HG03442 (cell line): ENCODE data around the gene NKD1.

Source experiments
- ATAC-seq: cut with Tn5 transposase; IDR thresholded peaks from one replicate; pipeline ENCODE4 v1.9.1; 2021; ENCODE audit warnings: mild to moderate bottlenecking, moderate library complexity; ENCODE audit not compliant: unreplicated experiment

Gene NKD1

GRCh38 chr16:50598256-50598894 lies 50.2 kb downstream of the NKD1 start:
- ATAC-seq, result no peak

- ATAC-seq, result no peak
Measured at GRCh38 chr16:50598936-50599361, 50.8 kb downstream of the NKD1 start.

GRCh38 chr16:50599494-50599893 lies 51.3 kb downstream of the NKD1 start:
- ATAC-seq, result no peak

GRCh38 chr16:50600582-50601283 lies 52.5 kb downstream of the NKD1 start:
- no peak for ATAC-seq

DNA sequence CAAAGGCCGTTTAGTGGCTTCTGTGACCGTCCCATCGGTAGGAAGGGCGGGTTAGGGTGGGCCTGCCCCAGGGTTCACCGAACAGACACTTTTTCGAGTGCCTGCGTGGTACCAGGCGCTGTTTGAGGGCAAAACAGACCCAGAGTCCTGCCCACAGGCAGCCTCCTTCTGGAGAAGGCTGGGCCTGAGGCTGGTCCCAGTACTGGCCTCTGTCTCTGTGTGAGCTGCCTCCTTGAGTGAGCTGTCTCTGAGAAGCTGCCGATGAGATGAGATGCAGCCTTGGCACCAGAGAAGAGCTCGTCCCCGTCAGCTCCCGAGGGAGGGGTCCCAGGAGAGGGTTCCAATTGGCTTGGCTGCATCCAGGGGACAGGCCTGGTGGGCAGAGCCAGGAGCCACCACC lies 53.1 kb downstream of the NKD1 start:
- no peak for ATAC-seq

DNA sequence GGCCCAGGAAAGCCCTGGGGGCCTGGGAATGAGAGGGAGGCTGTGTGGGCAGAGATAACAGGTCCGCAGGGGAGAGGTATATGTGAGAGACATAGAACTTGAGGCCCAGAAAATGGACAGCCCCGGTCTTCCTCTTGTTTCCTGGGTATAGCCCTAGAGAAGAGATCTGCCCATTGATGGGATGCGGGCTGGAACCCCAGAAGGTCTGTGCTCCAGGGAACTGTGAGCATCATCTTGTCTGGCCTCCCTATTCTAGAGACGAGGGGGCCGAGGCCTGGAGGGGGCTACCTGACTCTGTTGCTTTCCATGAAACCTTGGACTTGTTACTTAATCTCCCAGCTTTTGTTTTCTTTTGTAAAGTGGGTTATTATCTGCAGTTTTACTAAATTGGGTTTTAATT lies 53.9 kb downstream of the NKD1 start:
- no peak for ATAC-seq

DNA sequence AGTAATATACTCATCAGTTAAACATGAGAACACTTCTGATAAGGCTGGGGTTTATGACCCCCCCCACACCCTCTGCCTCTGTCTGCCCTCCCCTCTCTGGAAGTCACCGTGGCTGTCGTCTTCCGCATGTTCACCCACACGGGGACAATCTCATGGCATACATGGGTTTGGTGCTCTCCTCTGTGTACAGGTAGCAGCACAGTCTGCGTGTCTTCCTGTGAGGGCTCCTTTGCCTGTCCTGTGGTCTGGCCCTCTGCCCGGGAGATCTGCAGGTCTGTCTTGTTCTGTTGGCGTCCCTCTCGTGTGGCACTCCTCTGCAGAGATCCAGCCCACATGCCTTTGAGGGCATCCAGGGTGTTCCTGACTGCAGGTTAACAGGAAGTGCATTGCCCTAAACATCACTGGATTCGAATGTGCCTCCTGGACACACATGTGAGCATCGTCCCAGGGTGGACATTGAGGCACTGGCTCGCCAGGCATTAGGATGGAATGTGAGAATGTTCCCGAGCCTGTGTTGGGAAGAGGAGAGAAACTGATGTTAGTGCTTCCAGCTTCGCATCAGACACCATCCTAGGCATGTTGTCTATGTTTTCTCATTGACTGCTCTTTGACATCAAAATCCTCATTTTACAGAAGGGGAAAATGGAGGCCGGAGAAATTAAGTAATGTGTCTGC lies 54.5 kb downstream of the NKD1 start:
- ATAC-seq, result no peak

DNA sequence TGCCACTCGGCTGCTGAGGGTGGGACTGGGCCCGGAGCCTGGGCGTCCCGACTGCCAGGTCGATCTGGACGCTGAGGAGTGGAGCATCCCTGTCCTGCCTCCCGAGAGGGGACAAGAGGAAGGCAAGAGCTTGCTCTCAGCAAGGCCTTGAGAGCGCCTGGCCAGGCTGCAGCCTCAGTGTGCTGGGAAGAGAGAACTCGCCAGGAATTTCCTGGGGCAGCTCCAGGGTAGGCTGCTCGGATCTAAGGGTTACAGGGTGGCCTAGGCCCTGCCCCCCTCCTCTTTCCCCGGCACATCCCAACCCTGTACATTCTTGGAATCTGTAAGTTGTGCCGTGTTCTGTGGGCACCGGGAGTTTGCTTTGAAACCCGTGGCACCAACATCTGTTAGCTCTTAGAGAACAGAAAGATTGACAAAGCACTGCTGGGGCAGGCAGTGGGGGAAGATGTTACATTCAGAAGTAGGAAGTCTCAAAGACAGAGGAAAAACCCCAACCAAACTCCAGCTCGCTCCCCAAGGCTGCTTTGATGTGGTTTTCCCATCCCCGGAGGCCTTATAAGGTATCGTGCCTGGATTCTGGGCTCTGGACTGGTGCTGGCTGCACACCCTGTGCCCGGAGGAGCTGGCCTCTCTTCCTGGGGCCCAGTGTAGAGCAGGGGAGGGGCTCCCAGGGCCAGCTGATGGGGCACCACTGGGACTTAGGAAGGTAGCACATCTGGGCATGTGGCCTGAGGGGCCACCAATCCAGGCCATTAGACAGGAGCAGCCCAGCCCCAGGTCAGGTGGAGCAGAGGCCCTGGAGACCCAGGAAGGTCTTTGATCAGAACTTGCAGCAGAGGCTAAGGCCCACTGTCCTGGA lies 55.2 kb downstream of the NKD1 start:
- no peak for ATAC-seq

- ATAC-seq, result no peak
Measured at GRCh38 chr16:50604065-50604418, 55.8 kb downstream of the NKD1 start.

DNA sequence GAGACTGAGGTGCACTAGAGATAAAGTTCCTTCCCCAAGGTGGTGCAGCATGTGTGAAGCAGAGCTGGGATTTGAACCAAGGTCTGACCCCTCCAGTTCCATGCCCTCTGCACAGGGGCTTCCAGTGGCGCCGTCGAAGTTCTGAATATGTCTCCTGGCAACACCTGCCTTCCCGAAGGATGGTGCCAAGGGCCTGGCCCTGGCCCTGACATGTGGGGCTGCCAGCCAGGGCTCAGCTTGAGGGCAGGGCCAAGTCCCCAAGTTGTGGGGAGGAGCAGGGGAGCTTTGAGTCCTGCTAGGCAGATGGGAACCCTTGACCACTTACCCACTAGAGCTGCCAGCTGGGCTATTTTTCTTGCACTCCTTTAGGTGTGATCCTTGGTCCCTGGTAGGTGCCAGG lies 56.4 kb downstream of the NKD1 start:
- ATAC-seq, result no peak

- no peak for ATAC-seq
Measured at GRCh38 chr16:50605733-50606430, 57.7 kb downstream of the NKD1 start.

DNA sequence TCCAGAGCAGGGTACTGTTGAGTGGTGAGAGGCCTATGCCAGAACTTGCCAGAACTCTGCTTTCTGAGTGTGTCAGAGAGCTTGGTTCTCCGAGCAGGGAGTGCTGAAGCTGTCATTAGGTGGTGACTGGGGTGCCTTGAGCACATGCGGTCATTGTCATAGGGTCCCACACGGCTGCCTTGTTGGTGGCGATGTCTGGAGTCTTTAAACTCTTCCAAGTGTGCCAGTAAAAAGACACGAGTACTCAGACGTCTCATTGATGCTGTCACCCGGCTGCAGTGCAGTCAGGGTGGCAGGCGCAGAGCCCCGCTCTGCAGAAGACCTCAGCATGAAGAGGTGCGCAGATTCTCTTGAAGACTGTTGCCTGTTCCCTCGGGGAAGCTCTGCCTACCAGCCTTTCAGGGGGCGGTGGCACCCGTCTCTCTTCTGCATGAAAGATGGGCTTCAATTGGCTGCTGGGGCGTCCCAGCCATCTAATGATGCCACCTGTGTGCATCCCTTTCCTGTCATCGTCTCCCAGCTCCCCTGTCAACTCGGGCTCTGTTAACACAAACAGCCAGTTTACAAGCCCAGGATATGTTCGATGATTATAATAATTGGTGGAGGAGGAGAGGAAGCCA lies 58.3 kb downstream of the NKD1 start:
- no peak for ATAC-seq

DNA sequence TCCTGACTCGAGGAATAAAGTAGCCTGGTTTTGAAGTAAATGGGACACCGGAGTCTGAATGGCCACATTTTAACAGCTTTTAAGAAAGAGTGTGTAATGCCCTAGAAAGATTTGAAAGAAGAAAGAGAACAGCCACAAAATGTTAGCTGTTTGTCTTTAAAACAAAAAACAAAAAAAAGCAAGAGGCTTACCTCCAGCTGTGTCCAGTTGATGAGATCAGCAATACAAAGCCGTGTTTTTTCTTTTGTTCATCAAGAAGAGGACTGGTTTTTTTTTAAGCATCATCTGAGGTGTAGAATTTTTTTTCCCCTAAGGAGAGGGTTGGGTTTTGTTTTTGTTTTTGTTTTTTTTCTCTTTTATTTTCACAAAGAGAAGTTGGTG lies 58.8 kb downstream of the NKD1 start:
- ATAC-seq, result no peak

- no peak for ATAC-seq
Measured at GRCh38 chr16:50607447-50607846, 59.3 kb downstream of the NKD1 start.

- no peak for ATAC-seq
Measured at GRCh38 chr16:50607970-50608557, 59.9 kb downstream of the NKD1 start.

DNA sequence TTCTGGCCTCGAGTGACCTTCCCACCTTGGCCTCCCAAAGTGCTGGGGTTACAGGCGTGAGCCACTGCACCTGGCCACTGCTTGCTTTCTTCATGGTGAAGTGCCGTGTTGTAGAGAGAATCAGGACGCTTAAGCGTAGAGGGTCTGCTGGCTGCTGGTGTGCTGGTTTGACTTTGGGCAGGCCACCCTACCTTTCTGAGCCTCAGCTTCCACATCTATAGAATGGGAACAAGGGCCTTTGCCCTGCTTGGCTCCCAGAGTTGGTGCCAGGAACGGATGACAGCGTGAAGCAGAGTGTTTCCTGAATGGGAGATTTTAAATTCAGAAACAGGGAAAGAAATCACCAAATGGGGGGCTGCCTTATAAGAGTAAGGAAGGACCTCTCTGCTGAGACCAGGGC lies 60.9 kb downstream of the NKD1 start:
- no peak for ATAC-seq

- no peak for ATAC-seq
Measured at GRCh38 chr16:50609471-50609870, 61.3 kb downstream of the NKD1 start.

GRCh38 chr16:50610331-50611262 lies 62.4 kb downstream of the NKD1 start:
- no peak for ATAC-seq
